ENCODE data around the gene PGM2L1.

- TF ChIP-seq, protein P1, sequence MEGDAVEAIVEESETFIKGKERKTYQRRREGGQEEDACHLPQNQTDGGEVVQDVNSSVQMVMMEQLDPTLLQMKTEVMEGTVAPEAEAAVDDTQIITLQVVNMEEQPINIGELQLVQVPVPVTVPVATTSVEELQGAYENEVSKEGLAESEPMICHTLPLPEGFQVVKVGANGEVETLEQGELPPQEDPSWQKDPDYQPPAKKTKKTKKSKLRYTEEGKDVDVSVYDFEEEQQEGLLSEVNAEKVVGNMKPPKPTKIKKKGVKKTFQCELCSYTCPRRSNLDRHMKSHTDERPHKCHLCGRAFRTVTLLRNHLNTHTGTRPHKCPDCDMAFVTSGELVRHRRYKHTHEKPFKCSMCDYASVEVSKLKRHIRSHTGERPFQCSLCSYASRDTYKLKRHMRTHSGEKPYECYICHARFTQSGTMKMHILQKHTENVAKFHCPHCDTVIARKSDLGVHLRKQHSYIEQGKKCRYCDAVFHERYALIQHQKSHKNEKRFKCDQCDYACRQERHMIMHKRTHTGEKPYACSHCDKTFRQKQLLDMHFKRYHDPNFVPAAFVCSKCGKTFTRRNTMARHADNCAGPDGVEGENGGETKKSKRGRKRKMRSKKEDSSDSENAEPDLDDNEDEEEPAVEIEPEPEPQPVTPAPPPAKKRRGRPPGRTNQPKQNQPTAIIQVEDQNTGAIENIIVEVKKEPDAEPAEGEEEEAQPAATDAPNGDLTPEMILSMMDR (IDR thresholded peaks at IDR 0.05): no peak
- no peak for TF ChIP-seq EP300 (IDR thresholded peaks at IDR 0.05)
These were observed 79.8 kb downstream of the PGM2L1 start for GRCh38 chr11:74318241-74318932.

Measured in stomach (tissue), 4 donors.